RKO (cell line): ENCODE data around the gene GALNT12.

Experiments
- DNase-seq: peaks from one replicate; pipeline ENCODE4 v3.0.0-alpha.2; 2016; ENCODE audit warnings: low spot score

Gene GALNT12

DNA sequence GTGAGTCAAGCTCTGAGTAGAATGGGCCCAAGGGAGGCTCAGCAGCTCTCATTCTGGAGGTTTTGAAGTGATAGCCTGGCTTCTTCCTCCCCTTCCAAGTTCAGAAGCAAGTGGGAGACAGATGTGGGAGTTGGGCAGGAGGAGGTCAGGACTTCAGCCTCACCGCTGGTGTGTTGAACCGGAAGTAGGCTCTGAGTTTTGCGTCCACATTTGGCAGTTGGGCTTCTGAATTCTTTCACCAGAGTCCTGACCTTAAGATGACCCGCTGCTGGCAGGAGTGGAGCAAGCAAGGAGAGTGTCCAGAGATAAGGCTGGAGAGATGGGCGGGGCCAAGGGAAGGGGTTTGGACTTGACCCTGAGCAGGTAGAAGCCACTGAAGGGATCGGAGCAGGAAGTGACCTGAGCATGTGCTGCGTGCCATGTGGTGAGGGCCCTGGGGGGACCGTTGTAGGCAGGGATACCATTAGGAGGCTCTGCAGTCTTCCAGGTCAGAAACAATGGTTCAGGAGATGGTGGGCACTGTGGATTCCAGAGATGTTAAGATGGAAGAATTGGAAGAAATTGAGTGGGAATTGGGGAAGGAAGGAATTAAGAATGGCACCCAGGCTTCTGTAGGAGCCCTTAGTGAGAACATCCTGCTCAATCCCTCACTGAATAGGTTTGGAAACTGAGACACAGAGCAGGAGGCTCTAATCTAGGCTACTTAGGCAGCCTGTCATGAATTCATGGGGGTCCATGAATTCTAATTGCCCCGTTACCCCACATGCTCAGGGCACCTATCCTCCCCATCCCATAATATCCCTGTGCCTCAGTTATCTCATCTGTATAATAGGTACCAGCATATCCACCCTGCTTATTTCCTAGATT, 25.9 kb downstream of the GALNT12 start:
- no peak for DNase-seq

DNA sequence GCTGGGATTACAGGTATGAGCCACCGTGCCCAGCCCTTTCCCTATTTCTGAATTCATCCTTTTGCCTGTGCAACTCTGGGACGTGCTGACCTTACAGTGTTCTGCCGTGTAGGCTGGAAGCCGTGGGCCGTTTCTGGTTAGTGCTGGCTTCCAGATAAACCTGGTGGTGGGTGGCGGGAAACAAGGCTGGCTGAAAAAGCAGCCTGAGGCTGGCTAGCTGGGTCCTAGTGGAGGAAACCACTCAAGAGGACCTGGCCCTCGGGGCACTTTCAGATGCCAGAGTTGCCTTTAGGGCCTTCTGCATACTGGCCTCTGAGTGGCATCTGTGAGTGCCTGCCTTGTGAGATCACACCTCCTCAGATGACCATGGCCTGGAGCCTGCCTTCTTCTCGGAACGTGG, 26.9 kb downstream of the GALNT12 start:
- DNase-seq, result no peak

DNA sequence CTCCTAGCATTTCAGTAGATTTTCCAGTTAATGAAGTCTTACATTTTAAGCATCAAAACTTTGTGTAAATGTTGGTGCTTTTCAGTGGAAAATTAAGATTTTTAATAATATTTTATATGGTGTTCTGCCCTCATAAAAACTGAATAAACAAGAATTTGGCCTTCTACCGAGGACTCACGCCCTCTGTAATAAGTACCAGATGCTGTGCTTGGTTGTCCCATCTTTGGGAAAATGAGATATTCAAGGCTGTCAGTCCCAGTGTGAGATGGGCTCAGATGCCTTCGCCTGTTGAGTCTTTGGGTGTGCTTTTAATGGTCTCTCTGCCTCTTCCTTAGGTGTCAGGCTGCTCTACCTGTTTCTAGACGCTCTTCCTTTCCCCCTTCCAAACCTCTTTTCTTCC, 28.7 kb downstream of the GALNT12 start:
- no peak for DNase-seq

DNA sequence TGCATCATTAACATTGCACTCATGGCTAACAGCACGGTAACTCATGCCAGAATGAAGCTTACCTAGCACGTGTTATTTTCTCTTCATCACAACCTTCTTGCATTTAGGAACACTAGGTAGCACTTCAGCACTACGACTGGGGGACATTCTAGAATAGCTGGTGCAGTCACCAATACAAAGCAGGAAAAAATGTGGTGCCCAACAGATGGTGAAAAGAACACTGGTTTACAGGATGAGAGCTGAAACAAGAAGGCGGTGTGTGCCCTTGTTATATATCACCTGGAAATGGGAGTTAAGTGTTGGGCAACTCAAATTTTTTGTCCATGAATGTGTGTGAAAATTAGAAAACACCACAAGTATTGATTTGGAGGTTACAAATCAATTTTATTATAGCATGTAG, 30.0 kb downstream of the GALNT12 start:
- DNase-seq, result no peak

DNA sequence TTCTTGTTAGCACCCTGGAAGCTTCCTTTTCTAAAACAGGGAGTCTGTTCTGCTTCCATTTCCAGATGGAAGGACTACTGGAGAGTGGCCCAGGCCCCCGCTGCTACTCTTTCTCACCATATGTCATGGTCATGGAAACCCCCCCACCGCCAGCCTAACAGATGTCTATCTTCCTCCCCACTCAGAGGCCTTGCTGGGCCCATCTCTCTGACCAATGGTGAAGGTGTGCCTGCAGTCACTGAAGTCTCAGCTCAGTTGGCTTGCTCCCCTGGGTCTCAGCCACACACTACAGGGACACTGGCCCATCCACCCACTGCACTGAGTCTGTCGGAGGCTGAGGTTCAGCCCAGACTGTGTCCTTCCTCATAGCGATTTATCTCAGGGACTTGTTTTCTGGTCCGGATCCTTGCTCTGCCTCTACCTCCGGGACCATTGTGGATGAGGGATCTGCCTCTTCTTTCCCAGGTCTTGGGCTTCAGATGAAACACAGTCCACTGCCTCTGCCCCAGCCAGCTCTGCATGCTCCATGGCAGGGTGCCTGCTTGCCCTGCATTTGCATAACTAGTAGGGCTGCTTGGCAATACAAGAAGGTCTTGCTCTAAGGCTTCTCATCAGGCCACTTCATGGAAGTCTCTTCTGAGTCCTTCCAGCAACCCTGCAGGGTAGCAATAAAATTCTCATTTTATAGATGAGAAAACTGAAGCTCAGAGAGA, 30.8 kb downstream of the GALNT12 start:
- DNase-seq, result no peak

DNA sequence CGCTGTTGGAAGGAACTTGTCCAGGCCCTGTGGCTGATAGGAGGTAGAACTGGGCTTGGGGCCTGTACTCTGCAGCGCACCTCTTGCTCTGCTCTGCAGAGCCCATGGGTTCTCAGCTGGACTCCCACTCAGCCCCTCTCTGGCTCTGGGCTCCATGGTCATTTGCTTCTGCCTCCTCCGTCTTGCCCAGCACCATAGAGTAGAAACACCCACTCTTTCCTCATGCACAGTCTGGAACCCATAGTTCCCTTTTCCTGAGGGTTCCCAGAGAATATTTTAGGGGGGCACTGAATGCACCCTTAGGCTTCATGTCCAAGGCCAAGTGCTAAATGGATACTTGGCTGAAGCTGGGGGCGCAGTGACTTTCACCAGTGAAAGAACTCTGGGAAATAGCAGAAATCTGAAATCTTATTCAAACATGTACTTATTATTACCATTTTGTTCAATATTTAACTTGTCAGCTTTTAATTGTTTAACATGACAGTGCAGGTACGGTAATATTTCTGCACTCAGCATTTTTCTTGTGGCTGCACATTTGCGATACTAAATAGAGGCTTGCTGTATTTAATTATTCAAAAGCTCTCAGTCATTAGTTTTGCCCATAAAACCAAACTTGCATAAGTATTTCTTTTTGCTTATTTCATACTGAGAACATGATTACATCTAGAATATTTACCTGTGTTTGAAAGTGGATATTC, 31.5 kb downstream of the GALNT12 start:
- DNase-seq, result no peak

DNA sequence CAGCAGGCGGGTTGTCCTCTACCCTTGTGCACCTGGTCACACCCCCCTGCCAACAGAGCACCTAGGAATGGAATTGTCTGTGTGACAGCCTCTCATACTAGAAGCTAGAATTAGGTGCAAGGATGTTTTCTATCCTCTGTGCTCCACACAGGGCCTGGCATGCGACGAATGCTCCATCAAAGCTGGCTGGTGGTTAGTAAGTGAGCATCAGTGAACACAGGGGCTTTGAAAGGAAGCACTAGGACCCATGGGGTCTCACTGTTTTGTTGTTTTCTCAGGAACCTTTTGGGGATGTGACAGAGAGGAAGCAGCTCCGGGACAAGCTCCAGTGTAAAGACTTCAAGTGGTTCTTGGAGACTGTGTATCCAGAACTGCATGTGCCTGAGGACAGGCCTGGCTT, 32.3 kb downstream of the GALNT12 start:
- DNase-seq, result no peak

DNA sequence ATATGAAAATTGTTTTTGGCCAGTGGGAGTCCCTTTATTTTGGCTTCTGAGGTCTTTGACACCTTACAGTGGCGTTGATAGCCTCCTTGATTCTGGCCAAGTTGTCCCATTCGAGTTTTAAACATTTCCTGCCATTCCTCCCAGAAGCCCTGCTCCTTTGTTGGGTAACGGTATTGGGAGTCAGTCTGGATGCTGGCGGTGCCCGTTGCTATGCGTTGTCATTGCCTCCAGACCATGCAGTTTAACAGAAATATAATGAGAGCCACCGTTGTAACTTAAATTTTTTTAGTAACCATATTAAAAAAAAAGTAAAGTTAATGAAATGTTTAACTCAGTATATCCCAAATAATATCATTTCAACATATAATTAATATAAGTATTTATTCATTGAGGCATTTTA, 35.0 kb downstream of the GALNT12 start:
- no peak for DNase-seq

DNA sequence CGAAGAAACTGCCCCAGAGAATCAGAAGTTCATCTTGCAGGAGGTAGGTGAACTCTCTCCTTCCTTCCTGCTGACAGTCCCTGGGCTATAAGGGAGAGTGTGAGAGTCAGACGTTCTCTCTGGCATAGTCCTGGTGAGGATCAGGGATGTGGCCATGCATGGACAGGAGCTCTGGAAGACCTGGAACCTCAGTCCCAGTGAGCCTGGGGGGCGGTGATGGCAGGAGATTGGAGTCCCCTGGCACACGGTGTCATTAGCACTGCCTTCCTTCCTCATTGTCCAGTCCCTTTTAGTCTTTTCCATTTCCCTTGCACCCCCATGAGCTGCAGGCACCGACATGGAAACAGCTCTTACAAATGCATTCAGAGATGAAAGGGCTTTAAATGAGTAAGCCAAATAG, 38.6 kb downstream of the GALNT12 start:
- DNase-seq, result no peak

DNA sequence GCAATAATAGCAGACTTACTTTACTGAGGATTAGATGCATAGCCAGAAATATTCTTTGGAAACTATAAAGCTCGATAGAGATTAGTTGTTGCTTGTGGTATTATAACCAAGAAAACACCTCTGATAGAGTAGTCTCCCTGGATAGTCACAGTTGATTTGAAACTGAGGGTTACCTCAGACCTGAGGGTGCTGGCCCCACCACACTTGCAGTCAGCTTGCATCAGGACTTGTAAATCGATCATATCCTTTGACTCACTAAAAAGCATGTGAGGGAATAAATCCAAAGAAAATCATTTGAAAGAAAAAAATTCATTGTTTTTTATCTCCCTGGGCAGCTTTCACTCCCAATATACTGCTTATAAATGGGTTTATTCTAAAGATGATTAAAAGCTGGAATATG, 39.4 kb downstream of the GALNT12 start:
- no peak for DNase-seq

DNA sequence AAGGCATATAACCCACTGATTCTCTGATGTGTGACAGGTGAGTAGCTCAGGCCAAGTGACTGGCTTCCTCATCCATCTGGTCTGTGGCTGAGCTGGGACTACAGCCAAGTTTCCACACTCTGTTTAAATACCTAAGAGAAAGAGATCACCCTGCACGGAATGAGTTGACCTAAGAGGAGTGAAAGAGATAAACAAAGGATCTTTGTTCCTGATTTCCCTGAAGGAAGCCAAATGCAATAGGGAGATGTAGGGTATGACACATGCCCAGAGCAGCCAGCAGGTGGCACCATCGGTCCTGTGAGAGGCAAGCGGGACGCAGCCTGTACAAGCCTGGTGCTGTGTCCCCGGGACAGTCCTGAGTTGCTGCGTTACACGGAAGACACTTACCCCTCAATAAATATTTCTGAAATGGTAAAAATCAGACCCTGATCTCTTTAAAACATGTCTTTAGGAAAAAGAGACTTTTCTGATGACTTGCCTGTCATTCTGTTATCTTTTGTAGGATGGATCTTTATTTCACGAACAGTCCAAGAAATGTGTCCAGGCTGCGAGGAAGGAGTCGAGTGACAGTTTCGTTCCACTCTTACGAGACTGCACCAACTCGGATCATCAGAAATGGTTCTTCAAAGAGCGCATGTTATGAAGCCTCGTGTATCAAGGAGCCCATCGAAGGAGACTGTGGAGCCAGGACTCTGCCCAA, 41.1 kb downstream of the GALNT12 start:
- DNase-seq, result peak; percentile 87

DNA sequence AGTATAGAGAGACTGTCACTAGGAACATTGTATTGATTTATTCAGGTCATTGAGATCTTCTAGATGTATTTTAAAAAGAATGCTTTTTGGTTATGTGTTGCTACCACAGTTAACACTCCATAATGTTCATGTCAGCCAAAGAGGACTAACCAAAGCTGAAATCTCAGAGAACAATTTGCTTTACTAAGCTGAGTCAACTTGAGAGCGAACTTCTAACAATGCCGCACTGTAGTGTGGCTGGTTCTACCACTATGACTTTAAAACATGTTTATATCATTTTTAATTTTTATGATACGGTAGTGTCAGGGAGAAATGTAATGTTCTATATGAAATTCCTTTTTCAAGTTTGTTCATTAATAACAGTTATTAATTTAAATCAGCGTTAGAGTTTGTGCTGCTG, 42.1 kb downstream of the GALNT12 start:
- no peak for DNase-seq

DNA sequence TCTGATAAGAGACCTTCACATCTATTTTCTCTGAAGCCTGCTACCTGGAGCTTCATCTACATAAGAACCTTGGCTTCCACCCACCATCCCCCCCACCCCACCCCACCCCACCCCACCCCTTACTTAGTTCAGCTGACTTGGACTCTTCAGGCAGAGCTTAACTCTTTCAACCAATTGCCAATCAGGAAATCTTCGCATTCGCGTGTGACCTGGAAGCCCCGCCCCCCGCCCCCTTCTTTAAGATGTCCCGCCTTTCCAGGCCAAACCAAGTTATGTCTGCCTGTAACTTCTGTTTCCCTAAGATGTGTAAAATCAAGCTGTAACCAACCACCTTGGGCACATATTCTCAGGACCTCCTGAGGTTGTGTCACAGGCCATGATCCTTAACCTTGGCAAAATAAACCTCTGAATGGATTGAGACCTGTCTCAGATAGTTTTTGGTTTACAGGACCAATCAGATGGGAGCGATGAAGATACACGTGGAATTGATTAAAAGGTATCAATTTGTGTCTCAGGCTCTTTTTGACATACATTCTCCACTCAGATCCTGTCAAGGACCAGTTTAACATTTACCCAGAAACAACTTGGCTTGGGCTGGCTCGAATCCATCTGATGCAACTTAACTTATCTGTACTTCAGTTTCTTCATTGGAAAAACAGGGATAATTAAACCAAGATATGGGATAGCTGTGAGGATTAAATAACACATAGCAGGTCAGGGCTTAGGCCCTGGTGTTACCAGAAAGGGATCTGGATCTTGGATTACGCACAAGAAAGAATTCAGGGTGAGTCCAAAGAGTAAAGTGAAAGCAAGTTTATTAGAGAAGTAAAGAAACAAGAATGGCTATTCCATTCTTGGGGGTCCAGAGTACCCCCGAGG, 43.6 kb downstream of the GALNT12 start:
- DNase-seq, result no peak

DNA sequence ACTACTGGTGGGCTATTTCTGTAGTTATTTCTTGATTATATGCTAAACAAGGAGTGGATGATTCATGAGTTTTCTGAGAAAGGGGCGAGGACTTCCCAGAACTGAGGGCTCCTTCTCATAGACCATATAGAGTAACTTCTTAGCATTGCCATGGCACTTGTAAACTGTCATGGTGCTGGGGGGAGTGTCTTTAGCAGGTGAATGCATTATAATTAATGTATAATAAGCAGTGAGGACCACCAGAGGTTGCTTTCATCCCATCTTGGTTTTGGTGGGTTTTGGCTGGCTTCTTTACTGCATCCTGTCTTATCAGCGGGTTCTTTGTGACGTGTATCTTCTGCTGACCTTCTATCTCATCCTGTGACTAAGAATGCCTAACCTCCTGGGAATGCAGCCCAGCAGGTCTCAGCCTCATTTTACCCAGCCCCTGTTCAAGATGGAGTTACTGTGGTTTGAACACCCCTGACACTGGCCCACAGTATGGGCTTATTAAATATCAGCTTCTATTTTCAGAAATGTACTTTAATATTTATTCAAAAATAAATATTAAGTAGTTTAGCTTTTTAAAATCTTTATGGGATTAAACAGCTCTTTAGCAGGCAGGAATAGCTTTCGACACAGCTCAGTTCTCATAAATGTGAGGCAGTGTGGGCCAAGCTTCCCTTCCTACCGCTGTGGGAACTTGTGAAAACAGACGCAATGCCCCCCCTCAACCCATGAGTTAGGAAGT, 44.4 kb downstream of the GALNT12 start:
- no peak for DNase-seq

DNA sequence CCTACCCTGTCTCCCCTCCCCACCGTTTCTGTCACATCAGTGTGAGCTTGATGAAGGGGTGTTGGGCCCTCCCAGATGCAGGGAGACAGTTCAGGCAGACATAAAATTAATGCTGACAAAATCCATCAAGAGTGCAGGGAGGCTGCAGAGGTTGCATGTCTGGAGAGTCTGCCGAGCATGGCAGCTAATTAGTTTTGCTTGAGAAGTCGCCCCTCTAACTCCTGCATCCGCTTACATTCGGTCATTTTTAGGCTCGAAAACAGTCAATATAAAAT, 44.9 kb downstream of the GALNT12 start:
- DNase-seq, result no peak

DNA sequence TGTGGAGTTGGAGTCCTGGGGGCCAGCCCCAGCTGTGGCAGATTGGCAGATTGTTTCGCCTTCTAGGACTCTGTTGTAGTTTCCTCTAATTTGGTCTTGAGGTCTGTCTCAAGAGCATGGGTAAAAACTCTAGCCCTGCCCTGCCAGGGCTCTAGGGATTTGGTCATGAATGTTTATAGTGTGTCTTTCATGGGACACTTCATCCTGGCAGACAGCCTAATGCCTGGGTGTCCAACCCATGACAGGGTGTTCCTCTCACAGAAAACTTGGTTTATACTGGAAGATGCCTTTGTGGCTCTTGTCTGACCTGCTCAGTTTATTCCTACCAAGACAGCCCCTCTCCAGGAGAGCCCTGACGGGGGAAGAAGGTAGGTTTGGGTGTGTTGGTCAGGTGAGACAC, 45.5 kb downstream of the GALNT12 start:
- no peak for DNase-seq

DNA sequence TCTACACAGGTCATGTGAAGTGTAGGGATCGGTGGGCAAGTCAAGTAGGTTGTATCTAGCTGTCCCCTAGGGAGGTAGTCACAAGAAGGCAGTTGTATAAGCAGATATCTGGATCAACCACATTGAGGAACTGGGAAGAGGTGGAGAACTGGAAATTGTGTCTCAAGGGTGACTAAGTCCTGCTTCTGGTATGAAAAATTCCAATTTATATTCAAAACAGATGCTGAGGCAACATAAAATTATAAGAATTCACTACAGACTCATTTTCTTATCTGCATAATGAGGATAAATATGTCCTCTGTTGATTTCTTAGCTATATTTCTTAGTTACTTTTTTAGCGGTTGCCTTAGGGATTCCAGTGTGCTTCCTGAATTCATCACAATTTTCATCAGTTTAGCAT, 46.8 kb downstream of the GALNT12 start:
- DNase-seq, result no peak

DNA sequence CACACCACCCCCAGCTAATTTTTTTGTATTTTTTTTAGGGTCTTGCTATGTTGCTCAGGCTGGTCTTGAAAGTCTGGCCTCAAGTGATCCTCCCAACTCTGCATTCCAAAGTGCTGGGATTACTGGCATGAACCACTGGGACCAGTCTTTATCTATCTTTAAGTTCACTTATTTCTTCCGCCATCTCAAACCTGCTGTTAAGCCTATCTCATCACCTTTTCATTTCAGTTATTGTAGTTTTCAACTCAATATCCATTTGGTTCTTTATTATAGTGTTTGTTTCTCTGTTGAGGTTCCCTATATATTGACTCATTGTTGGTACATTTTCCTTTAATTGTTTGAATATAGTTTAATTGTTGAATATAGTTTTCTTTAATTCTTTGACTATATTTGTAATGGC, 48.1 kb downstream of the GALNT12 start:
- no peak for DNase-seq

DNA sequence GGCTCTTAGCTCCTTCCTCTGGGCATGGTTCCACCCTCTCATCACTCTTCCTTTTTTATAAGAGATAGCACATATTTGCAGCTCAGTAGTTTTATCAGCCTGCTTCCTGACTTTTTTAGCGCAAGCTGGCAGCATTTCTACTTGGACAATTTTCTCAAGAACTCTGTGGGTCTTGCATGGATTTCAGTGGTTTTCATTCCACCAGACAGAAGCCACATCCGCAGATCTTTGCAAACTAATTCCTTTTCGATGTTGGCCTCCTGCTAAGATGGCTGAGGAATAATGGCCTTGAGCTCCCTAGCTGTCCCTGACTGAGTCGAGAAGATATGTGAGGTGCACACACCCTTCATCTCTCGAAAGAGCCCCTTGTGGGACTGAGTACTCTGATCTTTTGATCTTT, 49.5 kb downstream of the GALNT12 start:
- DNase-seq, result no peak

DNA sequence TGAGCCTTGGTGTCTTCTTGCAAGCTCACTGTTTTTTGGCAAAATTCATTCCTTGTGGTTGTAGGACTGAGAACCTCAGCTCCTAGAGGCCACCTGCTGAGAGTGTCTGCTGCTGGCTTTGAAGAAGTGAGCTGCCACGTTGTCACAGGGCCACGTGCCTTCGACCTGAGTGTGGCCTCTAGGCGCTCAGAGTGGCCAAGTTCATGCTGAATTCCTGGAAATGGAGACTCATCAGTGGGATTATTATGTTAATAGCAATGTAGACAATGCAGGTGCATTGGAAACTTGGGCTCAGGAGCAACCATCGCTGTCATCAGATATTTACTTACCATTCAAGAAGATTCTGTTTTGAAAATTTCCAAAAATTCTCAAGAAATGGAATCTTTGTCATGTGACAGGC, 52.5 kb downstream of the GALNT12 start:
- DNase-seq, result no peak

DNA sequence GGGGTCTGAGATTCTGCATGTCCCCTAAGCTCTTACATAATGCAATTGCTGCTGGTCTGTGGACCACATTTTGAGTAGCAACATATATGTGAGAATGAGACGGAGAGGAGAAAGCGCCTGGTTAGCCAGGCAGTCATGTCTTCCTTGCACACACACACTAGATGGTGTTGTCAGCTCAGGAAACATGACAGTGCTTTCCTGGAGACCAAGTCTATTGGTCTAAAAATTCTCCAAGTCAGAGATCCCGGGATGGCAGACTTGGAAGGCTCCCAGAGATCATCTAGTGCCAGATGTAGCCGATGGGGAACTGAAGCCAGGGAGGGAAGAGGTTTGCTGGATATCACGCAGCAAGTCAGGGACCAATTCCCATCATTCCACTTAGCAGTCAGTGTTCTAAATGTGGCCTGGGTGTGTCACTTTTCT, 53.4 kb downstream of the GALNT12 start:
- peak; percentile 57 for DNase-seq
